Tibial artery (tissue), 4 donors: ENCODE data around the gene ZNF385D.

ENCODE experiments used
- DNase-seq, 2 donors: peaks; one replicate each; pipeline ENCODE4 v3.0.0-alpha.2; 2019
- H3K27ac ChIP-seq, 2 donors: fragments of 200-600 bp; sonication (generic) in 1 of 2; 1 replicate in 1 of 2; 2 replicates in 1 of 2; pipeline ENCODE4 v1.5.1; 2018 to 2019; ENCODE audit warnings: mild to moderate bottlenecking in 1 of 2
- H3K27me3 ChIP-seq, 2 donors: fragments of 200-600 bp; sonication (generic) in 1 of 2; one replicate each; pipeline versions ENCODE4 v1.5.1 to v1.6.0; 2016 to 2019
- H3K36me3 ChIP-seq, 3 donors: fragments of 200-600 bp; sonication (generic) in 2 of 3; one replicate each; pipeline ENCODE4 v1.5.1; 2016 to 2019; ENCODE audit warnings: mild to moderate bottlenecking in 2 of 3
- H3K4me1 ChIP-seq, 4 donors: fragments of 200-600 bp; sonication (generic) in 2 of 4; 1 replicate in 3 of 4; 2 replicates in 1 of 4; pipeline ENCODE4 v1.5.1; 2016 to 2019
- H3K4me3 ChIP-seq, 2 donors: fragments of 200-600 bp; sonication (generic) in 1 of 2; 1 replicate in 1 of 2; 2 replicates in 1 of 2; pipeline ENCODE4 v1.5.1; 2018 to 2019; ENCODE audit warnings: mild to moderate bottlenecking in 2 of 2
- H3K9me3 ChIP-seq, 3 donors: fragments of 200-600 bp; sonication (generic) in 1 of 3; one replicate each; pipeline ENCODE4 v1.5.1; 2016 to 2019
- CTCF ChIP-seq, 2 experiments: fragments of 200-600 bp in 1 of 2; fragments of 450-650 bp in 1 of 2; IDR thresholded peaks; one replicate each; pipeline ENCODE4 v1.5.1; 2017 to 2019; ENCODE audit warnings: antibody characterized with exemption in 2 of 2, mild to moderate bottlenecking in 1 of 2, moderate library complexity in 1 of 2
- intact Hi-C: fragments of 100-400 bp; cut with DNase I; formaldehyde crosslinking; loops from one replicate; pipeline ENCODE4 v1.15.0; 2023; ENCODE audit warnings: low total_unique reads

ZNF385D gene

GRCh38 chr3:21715662-21716061 is 35.3 kb downstream of the ZNF385D start:
- no peaks in the 10 kb centered on the region for H3K9me3 ChIP-seq
- intact Hi-C loops = no loop called here
- no peak for TF ChIP-seq CTCF (IDR thresholded peaks at IDR 0.05)
- H3K27ac ChIP-seq = peak overlapping the region; percentile 68 to 78
- no peak overlapping the region for H3K4me3 ChIP-seq
- H3K4me1 ChIP-seq = peaks cover 0 to 51% (median 19%) of the 10 kb centered on the region in 4 donors
- DNase-seq = no peak
- H3K27me3 ChIP-seq = no peaks in the 10 kb centered on the region
- no peaks in the 10 kb centered on the region for H3K36me3 ChIP-seq

GRCh38 chr3:21705769-21706168 is 45.2 kb downstream of the ZNF385D start:
- Histone ChIP-seq H3K9me3 (no peaks in the 10 kb centered on the region), H3K27me3 (no peaks in the 10 kb centered on the region), H3K36me3 (no peaks in the 10 kb centered on the region), H3K27ac (peak overlapping the region; percentile 36 to 42), H3K4me3 (no peak overlapping the region), H3K4me1 (peaks cover 0 to 33% (median 6%) of the 10 kb centered on the region in 4 donors)
- TF ChIP-seq CTCF (IDR thresholded peaks at IDR 0.05) = no peak
- intact Hi-C loops = no loop called here
- DNase-seq = peak; percentile 57 to 92

DNA sequence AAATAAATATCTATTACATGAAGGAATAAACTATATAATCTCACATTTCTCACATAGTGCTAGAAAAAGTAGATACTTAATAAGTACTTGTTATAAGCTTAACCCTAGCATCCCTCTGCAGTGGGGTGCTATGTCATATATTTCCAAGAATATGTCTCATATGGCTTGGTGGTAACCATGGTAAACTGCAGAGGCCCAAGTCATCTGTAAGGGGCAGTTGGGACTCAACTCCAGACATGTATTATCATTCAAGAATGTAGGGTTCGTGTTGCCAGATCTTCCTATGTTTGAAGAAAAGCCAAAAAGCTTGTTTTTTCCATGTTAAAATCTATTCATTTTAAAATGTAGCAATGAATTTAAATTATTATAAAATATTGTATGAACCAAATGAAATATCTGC is 46.2 kb downstream of the ZNF385D start:
- Histone ChIP-seq H3K36me3 (no peaks in the 10 kb centered on the region), H3K4me3 (no peak overlapping the region), H3K27me3 (no peaks in the 10 kb centered on the region), H3K27ac (peak overlapping the region in 1 of 2 donors; percentile 36), H3K4me1 (peaks cover 0 to 33% (median 6%) of the 10 kb centered on the region in 4 donors), H3K9me3 (no peaks in the 10 kb centered on the region)
- DNase-seq = no peak
- no peak for TF ChIP-seq CTCF (IDR thresholded peaks at IDR 0.05)
- intact Hi-C loops = no loop called here

DNA sequence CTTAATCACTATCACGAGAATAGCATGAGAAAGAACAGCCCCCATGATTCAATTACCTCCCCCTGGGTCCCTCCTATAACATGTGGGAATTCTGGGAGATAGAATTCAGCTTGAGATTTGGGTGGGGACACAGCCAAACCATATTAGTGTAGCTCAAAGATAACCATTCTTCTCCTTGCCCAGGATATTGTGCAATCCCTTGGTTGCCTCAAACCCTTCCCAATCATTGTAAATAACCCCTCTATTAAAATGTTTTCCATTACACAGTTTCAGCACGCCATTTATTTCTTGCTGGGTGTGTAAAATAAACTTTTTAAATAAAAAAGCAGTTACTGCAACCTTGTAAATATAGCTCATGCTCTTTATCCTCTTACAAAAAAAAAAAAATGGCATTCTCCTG is 47.7 kb downstream of the ZNF385D start:
- Histone ChIP-seq H3K27ac (no peak overlapping the region), H3K4me3 (no peak overlapping the region), H3K4me1 (peaks cover 0 to 32% (median 6%) of the 10 kb centered on the region in 4 donors), H3K27me3 (no peaks in the 10 kb centered on the region), H3K36me3 (no peaks in the 10 kb centered on the region), H3K9me3 (no peaks in the 10 kb centered on the region)
- no peak for TF ChIP-seq CTCF (IDR thresholded peaks at IDR 0.05)
- no peak for DNase-seq
- intact Hi-C loops = no loop called here

GRCh38 chr3:21697707-21698106 is 53.3 kb downstream of the ZNF385D start:
- intact Hi-C loops = no loop called here
- Histone ChIP-seq H3K4me1 (no peaks in the 10 kb centered on the region), H3K27ac (no peak overlapping the region), H3K4me3 (no peak overlapping the region), H3K9me3 (no peaks in the 10 kb centered on the region), H3K27me3 (no peaks in the 10 kb centered on the region), H3K36me3 (no peaks in the 10 kb centered on the region)
- no peak for DNase-seq
- no peak for TF ChIP-seq CTCF (IDR thresholded peaks at IDR 0.05)

DNA sequence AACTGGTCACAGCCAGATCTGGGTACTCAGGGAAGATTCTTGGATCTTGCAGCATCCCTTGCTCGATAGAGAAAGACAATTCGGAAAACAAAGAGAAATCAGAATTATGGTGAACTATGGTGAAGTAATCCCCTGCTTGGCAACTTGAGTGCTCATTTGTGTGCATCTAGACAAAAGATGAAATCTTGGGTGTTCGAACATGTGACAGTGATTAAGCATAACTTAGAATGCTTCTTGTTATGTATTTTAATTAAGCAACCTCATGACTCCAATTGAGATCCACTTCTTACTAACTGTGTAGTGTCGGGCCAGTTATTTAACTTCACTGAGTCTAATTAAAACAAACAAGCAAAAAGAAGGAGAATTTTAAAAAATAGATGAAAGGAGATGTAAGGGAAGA is 56.5 kb downstream of the ZNF385D start:
- Histone ChIP-seq H3K27ac (no peak overlapping the region), H3K4me3 (no peak overlapping the region), H3K36me3 (no peaks in the 10 kb centered on the region), H3K4me1 (no peaks in the 10 kb centered on the region), H3K9me3 (no peaks in the 10 kb centered on the region), H3K27me3 (no peaks in the 10 kb centered on the region)
- no peak for TF ChIP-seq CTCF (IDR thresholded peaks at IDR 0.05)
- DNase-seq = no peak
- intact Hi-C loops = no loop called here
